ENCODE data around the gene ECD. TPM values are rescaled to one million over a fixed set of nuclear protein-coding genes. Genes with fewer than 3 reads are reported as not detected.
A peak's percentile ranks its signal among the peaks of the same experiment; 100 is the strongest.

The ECD gene
- total RNA-seq (2014; rRNA removed; shearing (Covaris generic)) (20.2 and 21.3 TPM in 2 replicates), polyA plus RNA-seq (2016; fragmentation: Nextera tagmentation; extraction: Ambion mirVana) (36.0 and 37.3 TPM in 2 replicates)

DNA sequence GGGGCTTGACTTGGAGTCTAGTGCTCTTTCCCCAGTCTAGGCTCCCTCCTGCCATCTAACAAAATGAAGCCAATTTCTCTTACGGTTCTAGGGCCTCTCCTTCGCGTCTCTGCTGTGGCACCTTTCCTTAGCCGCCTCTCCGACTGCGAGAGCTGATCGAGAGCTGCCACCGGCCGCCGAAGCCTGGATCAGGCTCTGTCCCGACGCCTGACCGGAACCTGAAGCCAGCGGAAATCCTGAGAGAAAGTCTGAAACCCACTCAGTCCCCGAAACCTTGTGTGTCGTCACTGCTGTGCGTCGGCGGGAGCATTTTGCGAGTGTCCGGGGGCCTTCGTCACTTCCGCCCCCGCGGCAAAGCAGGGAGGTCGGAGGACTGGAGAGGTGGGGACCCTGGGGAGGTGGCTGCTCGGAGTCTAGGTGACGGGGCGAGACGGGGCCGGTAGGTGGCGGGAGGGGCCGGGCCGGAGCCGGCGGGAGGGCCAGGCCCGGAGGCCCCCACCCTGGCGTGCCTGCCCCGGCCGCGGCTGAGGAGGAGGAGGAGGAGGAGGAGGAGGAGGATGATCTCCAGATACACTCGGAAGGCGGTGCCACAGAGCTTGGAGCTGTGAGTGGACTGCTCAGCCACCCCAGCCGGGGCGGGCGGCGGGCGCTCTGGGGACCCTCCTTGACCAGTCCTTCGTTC lies at the start of gene ECD, which contains the start of gene FAM149B1:
TSS of gene ECD (minus strand) at position 226 of the 682 bp plus-strand sequence. CDS start 4,071 bp downstream, outside the sequence.
TSS of gene FAM149B1 (plus strand) at position 337 of the 682 bp plus-strand sequence. CDS start at position 558, 221 bp downstream.
- Histone ChIP-seq H3K36me3 (ENCODE audit: low read depth) (no peaks in the 10 kb centered on the region), H2AFZ (peak within 1 kb of the TSS; percentile 89), H3K4me1 (ENCODE audit: insufficient read depth) (peaks cover 21% of the 10 kb centered on the region), H3K9ac (peak within 1 kb of the TSS; percentile 99), H3K27ac (peak within 1 kb of the TSS; percentile 97), H3K9me2 (ENCODE audit: insufficient read depth) (no peaks in the 10 kb centered on the region), H3K9me3 (ENCODE audit: low read depth) (no peaks in the 10 kb centered on the region), H4K20me1 (ENCODE audit: insufficient read depth) (no peaks in the 10 kb centered on the region), H3K27me3 (replicated peaks; ENCODE audit: insufficient read depth) (no peaks in the 10 kb centered on the region), H3K4me2 (ENCODE audit: unreplicated experiment) (peak within 1 kb of the TSS; percentile 97), H3K79me2 (ENCODE audit: insufficient read depth) (peaks cover 68% of the 10 kb centered on the region), H3K4me3 (peak within 1 kb of the TSS; percentile 98), H3F3A (ENCODE audit: insufficient read depth) (peaks cover 28% of the 10 kb centered on the region)
- peak; percentile 97 for DNase-seq
- no peak for TF ChIP-seq EZH2phosphoT487 (IDR thresholded peaks at IDR 0.05; ENCODE audit: insufficient read depth, low read depth)
- no peak for TF ChIP-seq EZH2 (IDR thresholded peaks at IDR 0.05; ENCODE audit: insufficient read depth, poor library complexity, severe bottlenecking)
- 1% methylated on average over 36 to 49 of the region's 49 CpGs for WGBS, 2 experiments (ENCODE audit: low coverage in 1 of 2, low lambda C conversion rate in 2 of 2, missing lambda C conversion rate in 2 of 2)
- in situ Hi-C loops (cut with MboI), result no loop called here

DNA sequence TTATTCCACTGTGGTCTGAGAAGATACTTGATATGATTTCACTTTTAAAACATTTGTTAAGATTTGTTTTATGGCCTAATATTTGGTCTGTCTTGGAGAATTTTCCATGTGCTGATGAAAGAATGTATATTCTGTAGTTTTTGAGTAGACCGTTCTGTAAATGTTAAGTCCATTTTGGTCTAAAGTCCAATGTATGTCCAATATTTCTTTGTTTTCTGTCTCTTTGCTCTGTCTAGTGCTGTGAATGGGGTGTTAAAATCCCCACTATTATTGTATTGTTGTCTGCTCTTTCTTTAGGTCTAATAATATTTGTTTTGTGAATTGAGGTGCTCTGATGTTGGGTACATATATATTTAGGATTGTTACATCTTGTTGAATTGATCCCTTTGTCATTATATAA lies 47.9 kb upstream of the ECD start:
- H3K9me3 ChIP-seq (ENCODE audit: low read depth), result no peaks in the 10 kb centered on the region
- H3K27me3 ChIP-seq (replicated peaks; ENCODE audit: insufficient read depth), result no peaks in the 10 kb centered on the region
- peaks cover 5% of the 10 kb centered on the region; the same call in 1 of the 2 replicates for H3K4me1 ChIP-seq (ENCODE audit: insufficient read depth)
- H3K4me3 ChIP-seq, result no peak overlapping the region
- H3K4me2 ChIP-seq (ENCODE audit: unreplicated experiment), result no peak overlapping the region
- H4K20me1 ChIP-seq (ENCODE audit: insufficient read depth), result no peaks in the 10 kb centered on the region
- H3K9me2 ChIP-seq (ENCODE audit: insufficient read depth), result no peaks in the 10 kb centered on the region
- no peak overlapping the region for H2AFZ ChIP-seq
- no peaks in the 10 kb centered on the region; the same call in 1 of the 2 replicates for H3K79me2 ChIP-seq (ENCODE audit: insufficient read depth)
- TF ChIP-seq EZH2 (IDR thresholded peaks at IDR 0.05; ENCODE audit: insufficient read depth, poor library complexity, severe bottlenecking) (no peak), EZH2phosphoT487 (IDR thresholded peaks at IDR 0.05; ENCODE audit: insufficient read depth, low read depth) (no peak)
- no peaks in the 10 kb centered on the region for H3F3A ChIP-seq (ENCODE audit: insufficient read depth)
- peaks cover 21% of the 10 kb centered on the region; the same call in 1 of the 2 replicates for H3K36me3 ChIP-seq (ENCODE audit: low read depth)
- DNase-seq, result no peak
- H3K27ac ChIP-seq, result no peak overlapping the region
- in situ Hi-C loops (cut with MboI), result no loop called here
- 100% methylated on average over 1 of the region's 1 CpG for WGBS, 2 experiments (ENCODE audit: low coverage in 1 of 2, low lambda C conversion rate in 2 of 2, missing lambda C conversion rate in 2 of 2)
- H3K9ac ChIP-seq, result no peak overlapping the region

DNA sequence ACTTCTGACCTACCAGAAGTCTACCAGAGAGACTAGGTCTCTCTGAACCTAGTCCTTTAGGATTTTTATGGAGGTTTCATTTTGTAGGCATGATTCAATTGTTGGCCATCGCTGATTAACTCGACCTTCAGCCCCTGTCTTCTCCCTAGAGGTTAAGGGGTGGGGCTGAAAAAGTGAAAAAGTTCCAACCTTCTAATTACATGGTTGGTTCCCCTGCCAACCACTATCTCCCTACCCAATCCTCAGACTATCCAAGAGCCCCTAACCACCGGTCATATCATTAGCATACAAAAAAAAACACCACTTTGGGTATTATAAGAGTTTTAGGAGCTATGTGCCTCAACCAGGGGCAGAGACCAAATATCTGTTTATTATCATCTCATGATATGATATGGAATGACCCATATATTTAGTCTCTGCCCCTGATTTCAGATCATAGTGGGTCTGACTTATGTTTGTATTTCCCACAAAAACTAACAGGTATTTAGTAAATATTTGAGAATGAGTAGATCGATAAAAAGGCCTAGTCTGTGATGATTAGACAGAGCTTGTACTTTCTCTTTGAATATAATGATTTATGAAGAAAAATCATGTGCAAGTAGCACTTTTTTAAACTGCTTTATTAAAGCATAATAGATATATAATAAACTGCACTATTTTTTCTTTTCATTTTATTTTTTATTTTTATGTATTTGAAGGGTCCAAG lies 43.5 kb upstream of the ECD start:
- no peak overlapping the region for H3K27ac ChIP-seq
- H2AFZ ChIP-seq, result no peak overlapping the region
- H3K9ac ChIP-seq, result no peak overlapping the region
- no peaks in the 10 kb centered on the region for H3K27me3 ChIP-seq (replicated peaks; ENCODE audit: insufficient read depth)
- H3K79me2 ChIP-seq (ENCODE audit: insufficient read depth), result no peaks in the 10 kb centered on the region; the same call in 1 of the 2 replicates
- no peaks in the 10 kb centered on the region for H3K9me3 ChIP-seq (ENCODE audit: low read depth)
- DNase-seq, result no peak
- H3K4me3 ChIP-seq, result no peak overlapping the region
- no peaks in the 10 kb centered on the region for H3K9me2 ChIP-seq (ENCODE audit: insufficient read depth)
- no peak overlapping the region for H3K4me2 ChIP-seq (ENCODE audit: unreplicated experiment)
- 0 out of 2 replicates have a peak, but pooled peaks cover 4% of the 10 kb centered on the region for H3F3A ChIP-seq (ENCODE audit: insufficient read depth)
- peaks cover 8% of the 10 kb centered on the region; the same call in 1 of the 2 replicates for H3K4me1 ChIP-seq (ENCODE audit: insufficient read depth)
- in situ Hi-C loops (cut with MboI), result no loop called here
- no peak for TF ChIP-seq EZH2 (IDR thresholded peaks at IDR 0.05; ENCODE audit: insufficient read depth, poor library complexity, severe bottlenecking)
- TF ChIP-seq EZH2phosphoT487 (IDR thresholded peaks at IDR 0.05; ENCODE audit: insufficient read depth, low read depth), result no peak
- H4K20me1 ChIP-seq (ENCODE audit: insufficient read depth), result no peaks in the 10 kb centered on the region
- 77 to 88% methylated on average over 4 of the region's 4 CpGs for WGBS, 2 experiments (ENCODE audit: low coverage in 1 of 2, low lambda C conversion rate in 2 of 2, missing lambda C conversion rate in 2 of 2)
- H3K36me3 ChIP-seq (ENCODE audit: low read depth), result peaks cover 8% of the 10 kb centered on the region; the same call in 1 of the 2 replicates

- Histone ChIP-seq H3K27me3 (replicated peaks; ENCODE audit: insufficient read depth) (no peaks in the 10 kb centered on the region), H3K79me2 (ENCODE audit: insufficient read depth) (no peaks in the 10 kb centered on the region; the same call in 1 of the 2 replicates), H3K27ac (no peak overlapping the region), H3K36me3 (ENCODE audit: low read depth) (0 out of 2 replicates have a peak, but pooled peaks cover 6% of the 10 kb centered on the region), H2AFZ (no peak overlapping the region), H4K20me1 (ENCODE audit: insufficient read depth) (no peaks in the 10 kb centered on the region), H3K4me1 (ENCODE audit: insufficient read depth) (peaks cover 8% of the 10 kb centered on the region; the same call in 1 of the 2 replicates), H3F3A (ENCODE audit: insufficient read depth) (0 out of 2 replicates have a peak, but pooled peaks cover 4% of the 10 kb centered on the region), H3K4me2 (ENCODE audit: unreplicated experiment) (no peak overlapping the region), H3K9me2 (ENCODE audit: insufficient read depth) (no peaks in the 10 kb centered on the region), H3K9ac (no peak overlapping the region), H3K4me3 (no peak overlapping the region), H3K9me3 (ENCODE audit: low read depth) (no peaks in the 10 kb centered on the region)
- in situ Hi-C loops (cut with MboI), result no loop called here
- no peak for DNase-seq
- no peak for TF ChIP-seq EZH2 (IDR thresholded peaks at IDR 0.05; ENCODE audit: insufficient read depth, poor library complexity, severe bottlenecking)
- TF ChIP-seq EZH2phosphoT487 (IDR thresholded peaks at IDR 0.05; ENCODE audit: insufficient read depth, low read depth), result no peak
- 93 to 100% methylated on average over 3 of the region's 3 CpGs for WGBS, 2 experiments (ENCODE audit: low coverage in 1 of 2, low lambda C conversion rate in 2 of 2, missing lambda C conversion rate in 2 of 2)
These were observed 42.7 kb upstream of the ECD start for GRCh38 chr10:73210395-73211105.

Data from GM23248 (cell line).